Astrocyte (in vitro differentiated cells and primary cell): ENCODE data around the gene SPEM3. TPM values are rescaled to one million over a fixed set of nuclear protein-coding genes. Genes with fewer than 3 reads are reported as not detected.
A peak's percentile ranks its signal among the peaks of the same experiment; 100 is the strongest.
"Not testable (repeated sequence)": the region's sequence is repeated elsewhere in the genome, so short reads cannot be mapped to it uniquely, and the experiment has no call there.

Source experiments
- DNase-seq: peaks from one replicate; pipeline ENCODE4 v3.0.0-alpha.2; 2010; ENCODE audit warnings: low read depth
- FAIRE-seq: peaks from 2 replicates; lab custom pipeline; 2011; peaks lifted over from hg19 to GRCh38; lab: Jason Lieb, UNC
- H2AFZ ChIP-seq: 2 replicates; pipeline ENCODE4 v1.6.0; 2012; ENCODE audit warnings: low read depth, low read length, inconsistent platforms
- H3K27ac ChIP-seq: 2 replicates; pipeline ENCODE4 v1.5.1; 2011; ENCODE audit warnings: low read depth, low read length, inconsistent platforms
- H3K27me3 ChIP-seq: 2 replicates; pipeline ENCODE4 v1.6.0; 2011; ENCODE audit warnings: low read length, inconsistent platforms; ENCODE audit not compliant: insufficient read depth
- H3K36me3 ChIP-seq: 2 replicates; pipeline ENCODE4 v1.5.1; 2011; ENCODE audit warnings: low read length, inconsistent platforms; ENCODE audit not compliant: insufficient read depth
- H3K4me1 ChIP-seq: 2 replicates; pipeline ENCODE4 v1.5.1; 2011; ENCODE audit warnings: low read length, inconsistent platforms; ENCODE audit not compliant: insufficient read depth
- H3K4me2 ChIP-seq: 2 replicates; pipeline ENCODE4 v1.6.0; 2012; ENCODE audit warnings: low read length, inconsistent platforms
- H3K4me3 ChIP-seq: 2 replicates; pipeline ENCODE4 v1.5.1; 2011; ENCODE audit warnings: low read depth, mild to moderate bottlenecking, low read length, inconsistent platforms; ENCODE audit not compliant: insufficient read depth
- H3K79me2 ChIP-seq: 2 replicates; pipeline ENCODE4 v1.6.0; 2012; ENCODE audit warnings: mild to moderate bottlenecking, low read length, inconsistent platforms; ENCODE audit not compliant: insufficient read depth
- H3K9ac ChIP-seq: 2 replicates; pipeline ENCODE4 v1.6.0; 2012; ENCODE audit warnings: mild to moderate bottlenecking, low read length, inconsistent platforms
- H3K9me3 ChIP-seq: 2 replicates; pipeline ENCODE4 v1.5.1; 2012; ENCODE audit warnings: low read depth, mild to moderate bottlenecking, low read length, inconsistent platforms; ENCODE audit not compliant: insufficient read depth
- H4K20me1 ChIP-seq: 2 replicates; pipeline ENCODE4 v1.6.0; 2012; ENCODE audit warnings: low read length, inconsistent platforms; ENCODE audit not compliant: insufficient read depth
- H3K27ac Mint-ChIP-seq: one replicate; pipeline ENCODE4 v1.8.0; 2021; ENCODE audit warnings: mild to moderate bottlenecking, mixed read lengths; ENCODE audit not compliant: unreplicated experiment
- H3K27me3 Mint-ChIP-seq: one replicate; pipeline ENCODE4 v1.8.0; 2021; ENCODE audit warnings: low read depth, mixed read lengths; ENCODE audit not compliant: unreplicated experiment
- H3K36me3 Mint-ChIP-seq: one replicate; pipeline ENCODE4 v1.8.0; 2021; ENCODE audit warnings: low read depth, mixed read lengths; ENCODE audit not compliant: unreplicated experiment
- H3K4me1 Mint-ChIP-seq: one replicate; pipeline ENCODE4 v1.8.0; 2021; ENCODE audit warnings: low read depth, mixed read lengths; ENCODE audit not compliant: unreplicated experiment
- H3K4me3 Mint-ChIP-seq: one replicate; pipeline ENCODE4 v1.8.0; 2021; ENCODE audit warnings: mild to moderate bottlenecking, moderate library complexity, mixed read lengths; ENCODE audit not compliant: unreplicated experiment
- H3K9me3 Mint-ChIP-seq: one replicate; pipeline ENCODE4 v1.8.0; 2021; ENCODE audit warnings: mild to moderate bottlenecking, mixed read lengths; ENCODE audit not compliant: unreplicated experiment
- EZH2 ChIP-seq: IDR thresholded peaks from 2 replicates; pipeline ENCODE4 v1.6.1; 2012; ENCODE audit warnings: mild to moderate bottlenecking, low read length, inconsistent platforms; ENCODE audit not compliant: insufficient read depth
- total RNA-seq: library from RNA; stranded (reverse); gene quantifications from 2 replicates; pipeline ENCODE4 v1.2.1, GENCODE V29; 2021
- TF ChIP-seq, protein P1 (sequence below): IDR thresholded peaks from 2 replicates; pipeline ENCODE4 v1.5.1; 2011; ENCODE audit warnings: low read depth, mild to moderate bottlenecking, inconsistent platforms, low read length, moderate library complexity; ENCODE audit not compliant: insufficient read depth

Gene SPEM3
- total RNA-seq, 1 donor from 2014 or later, result not detected

DNA sequence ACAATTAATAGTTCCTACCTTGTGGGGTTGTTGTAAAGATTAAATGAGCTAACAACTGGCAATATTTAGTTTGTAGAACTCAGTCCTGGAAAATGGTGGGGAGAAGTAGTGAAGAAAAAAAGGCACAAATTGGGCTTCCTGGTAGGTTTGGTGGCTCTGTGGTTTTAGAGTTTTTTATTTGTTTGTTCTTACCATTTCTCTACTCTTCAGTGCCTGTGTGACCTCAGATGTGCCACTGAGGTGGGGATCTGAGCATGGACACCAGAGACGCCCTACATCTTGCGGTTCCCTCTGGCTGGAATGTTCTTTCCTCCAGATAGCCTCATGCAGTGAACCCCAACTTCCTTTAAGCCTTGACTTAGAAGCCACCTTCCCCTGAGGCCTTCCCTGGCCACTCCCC, 43.1 kb downstream of the SPEM3 start:
- peaks cover 91% of the 10 kb centered on the region for H3K79me2 ChIP-seq
- Mint-ChIP-seq H3K4me3 (no peak overlapping the region), H3K27ac (no peak overlapping the region), H3K9me3 (no peaks in the 10 kb centered on the region), H3K36me3 (peaks cover 7% of the 10 kb centered on the region), H3K4me1 (peaks cover 15% of the 10 kb centered on the region), H3K27me3 (no peaks in the 10 kb centered on the region)
- H2AFZ ChIP-seq, result no peak overlapping the region
- FAIRE-seq (no peak), DNase-seq (no peak)
- H3K9ac ChIP-seq, result no peak overlapping the region
- TF ChIP-seq EZH2, result no peak
- H3K36me3 ChIP-seq, result no peaks in the 10 kb centered on the region
- no peak overlapping the region for H3K4me2 ChIP-seq
- no peak overlapping the region for H3K27ac ChIP-seq
- H3K4me1 ChIP-seq, result peaks cover 17% of the 10 kb centered on the region
- no peaks in the 10 kb centered on the region for H3K9me3 ChIP-seq
- no peak overlapping the region for H3K4me3 ChIP-seq
- H3K27me3 ChIP-seq, result no peaks in the 10 kb centered on the region
- peaks cover 83% of the 10 kb centered on the region for H4K20me1 ChIP-seq

DNA sequence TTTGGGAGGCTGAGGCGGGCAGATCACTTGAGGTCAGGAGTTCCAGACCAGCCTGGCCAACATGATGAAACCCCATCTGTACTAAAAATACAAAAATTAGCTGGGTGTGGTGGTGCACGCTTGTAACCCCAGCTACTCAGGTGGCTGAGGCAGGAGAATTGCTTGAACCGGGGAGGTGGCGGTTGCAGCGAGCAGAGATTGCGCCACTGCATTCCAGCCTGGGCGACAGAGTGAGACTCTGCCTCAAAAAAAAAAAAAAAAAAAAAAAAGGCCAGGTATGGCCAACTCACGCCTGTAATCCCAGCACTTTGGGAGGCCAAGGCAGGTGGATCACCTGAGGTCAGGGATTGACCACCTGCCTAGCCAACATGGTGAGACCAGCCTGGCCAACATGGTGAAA, 46.1 kb downstream of the SPEM3 start:
- not testable (repeated sequence) for H3K36me3 Mint-ChIP-seq, FAIRE-seq, H3K36me3 ChIP-seq, H3K9ac ChIP-seq, H3K27me3 Mint-ChIP-seq, H3K27me3 ChIP-seq, H3K4me3 ChIP-seq, DNase-seq, H3K9me3 Mint-ChIP-seq, H2AFZ ChIP-seq, H3K27ac Mint-ChIP-seq, H3K4me2 ChIP-seq, H3K27ac ChIP-seq, H3K4me3 Mint-ChIP-seq, H3K9me3 ChIP-seq
- Histone ChIP-seq H4K20me1 (peaks cover 83% of the 10 kb centered on the region), H3K4me1 (peaks cover 33% of the 10 kb centered on the region), H3K79me2 (peaks cover 93% of the 10 kb centered on the region)
- H3K4me1 Mint-ChIP-seq, result peaks cover 26% of the 10 kb centered on the region

DNA sequence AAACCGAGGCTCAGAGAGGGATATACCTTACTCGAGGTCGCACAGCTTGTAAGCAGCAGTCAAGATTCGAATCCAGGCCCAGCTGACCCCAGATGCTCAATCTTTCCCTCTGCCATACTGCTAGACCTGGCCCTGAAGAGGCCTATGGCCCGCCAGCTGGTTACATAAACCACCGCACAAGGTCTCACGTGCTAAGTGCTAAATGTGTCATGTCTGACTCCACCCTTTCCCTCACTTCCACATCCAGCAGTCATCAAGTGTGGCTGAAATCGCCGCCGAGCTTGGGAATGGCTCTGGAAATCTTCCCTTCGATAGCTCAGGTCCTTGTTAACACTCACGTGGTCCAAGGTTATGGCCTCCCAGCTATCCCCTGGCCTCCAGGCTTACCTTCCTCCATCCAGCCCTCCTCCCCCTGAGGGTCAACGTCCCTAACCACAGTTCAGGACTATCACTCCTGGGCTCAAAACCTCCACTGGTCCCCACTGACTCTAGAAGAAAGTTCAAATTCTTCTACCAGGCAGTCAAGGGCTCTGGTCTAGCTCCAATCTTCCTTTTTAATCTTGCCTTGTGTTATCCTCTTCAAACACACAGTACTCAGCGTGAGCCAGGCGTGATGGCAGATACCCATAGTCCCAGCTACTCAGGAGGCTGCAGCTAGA, 47.2 kb downstream of the SPEM3 start:
- Mint-ChIP-seq H3K4me3 (peak overlapping the region; percentile 69), H3K27me3 (no peaks in the 10 kb centered on the region), H3K27ac (peak overlapping the region; percentile 34), H3K36me3 (peaks cover 3% of the 10 kb centered on the region), H3K4me1 (peaks cover 28% of the 10 kb centered on the region), H3K9me3 (no peaks in the 10 kb centered on the region)
- TF ChIP-seq, protein P1, sequence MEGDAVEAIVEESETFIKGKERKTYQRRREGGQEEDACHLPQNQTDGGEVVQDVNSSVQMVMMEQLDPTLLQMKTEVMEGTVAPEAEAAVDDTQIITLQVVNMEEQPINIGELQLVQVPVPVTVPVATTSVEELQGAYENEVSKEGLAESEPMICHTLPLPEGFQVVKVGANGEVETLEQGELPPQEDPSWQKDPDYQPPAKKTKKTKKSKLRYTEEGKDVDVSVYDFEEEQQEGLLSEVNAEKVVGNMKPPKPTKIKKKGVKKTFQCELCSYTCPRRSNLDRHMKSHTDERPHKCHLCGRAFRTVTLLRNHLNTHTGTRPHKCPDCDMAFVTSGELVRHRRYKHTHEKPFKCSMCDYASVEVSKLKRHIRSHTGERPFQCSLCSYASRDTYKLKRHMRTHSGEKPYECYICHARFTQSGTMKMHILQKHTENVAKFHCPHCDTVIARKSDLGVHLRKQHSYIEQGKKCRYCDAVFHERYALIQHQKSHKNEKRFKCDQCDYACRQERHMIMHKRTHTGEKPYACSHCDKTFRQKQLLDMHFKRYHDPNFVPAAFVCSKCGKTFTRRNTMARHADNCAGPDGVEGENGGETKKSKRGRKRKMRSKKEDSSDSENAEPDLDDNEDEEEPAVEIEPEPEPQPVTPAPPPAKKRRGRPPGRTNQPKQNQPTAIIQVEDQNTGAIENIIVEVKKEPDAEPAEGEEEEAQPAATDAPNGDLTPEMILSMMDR, result no peak
- no peak for DNase-seq
- Histone ChIP-seq H3K36me3 (no peaks in the 10 kb centered on the region), H3K4me1 (peaks cover 38% of the 10 kb centered on the region), H3K27ac (peak overlapping the region; percentile 7), H3K4me2 (peak overlapping the region; percentile 94), H3K9ac (peak overlapping the region; percentile 2), H3K79me2 (peaks cover 87% of the 10 kb centered on the region), H3K4me3 (no peak overlapping the region), H3K27me3 (no peaks in the 10 kb centered on the region), H2AFZ (no peak overlapping the region), H3K9me3 (no peaks in the 10 kb centered on the region), H4K20me1 (peaks cover 73% of the 10 kb centered on the region)
- no peak for FAIRE-seq
